ENCODE data around the gene LZTR1.
A peak's percentile ranks its signal among the peaks of the same experiment; 100 is the strongest.

Gene LZTR1

GRCh38 chr22:20951151-20951931 lies 30.8 kb upstream of the LZTR1 start:
- no peak for DNase-seq

- no peak for DNase-seq
These were observed 30.1 kb upstream of the LZTR1 start for GRCh38 chr22:20951932-20952380.

GRCh38 chr22:20952544-20953341 lies 29.4 kb upstream of the LZTR1 start:
- DNase-seq = no peak

- DNase-seq = no peak
These were observed 28.8 kb upstream of the LZTR1 start for GRCh38 chr22:20953342-20953608.

GRCh38 chr22:20953668-20954500 lies 28.2 kb upstream of the LZTR1 start:
- no peak for DNase-seq

- no peak for DNase-seq
These were observed 26.5 kb upstream of the LZTR1 start for GRCh38 chr22:20955548-20955947.

GRCh38 chr22:20956258-20957101 lies 25.6 kb upstream of the LZTR1 start:
- DNase-seq = no peak

GRCh38 chr22:20957102-20957682 lies 24.9 kb upstream of the LZTR1 start:
- DNase-seq = no peak

- peak in 1 of 2 donors; percentile 11 for DNase-seq
These were observed 24.2 kb upstream of the LZTR1 start for GRCh38 chr22:20957683-20958431.

GRCh38 chr22:20959578-20960461 lies 22.3 kb upstream of the LZTR1 start:
- DNase-seq = no peak

- no peak for DNase-seq
These were observed 21.5 kb upstream of the LZTR1 start for GRCh38 chr22:20960609-20961008.

GRCh38 chr22:20962491-20962945 lies 19.6 kb upstream of the LZTR1 start:
- no peak for DNase-seq

GRCh38 chr22:20963201-20964052 lies 18.7 kb upstream of the LZTR1 start:
- no peak for DNase-seq

- no peak for DNase-seq
These were observed 17.9 kb upstream of the LZTR1 start for GRCh38 chr22:20964090-20964798.

- no peak for DNase-seq
These were observed 17.3 kb upstream of the LZTR1 start for GRCh38 chr22:20964799-20965103.

- DNase-seq = no peak
These were observed 16.8 kb upstream of the LZTR1 start for GRCh38 chr22:20965104-20965887.

GRCh38 chr22:20965888-20966855 lies 15.9 kb upstream of the LZTR1 start:
- DNase-seq = no peak
